Testis (tissue), 3 donors: ENCODE data around the gene FGF11. TPM values are rescaled to one million over a fixed set of nuclear protein-coding genes. Genes with fewer than 3 reads are reported as not detected.

ENCODE experiments used
- DNase-seq: peaks from one replicate; pipeline ENCODE4 v3.0.0-alpha.2; 2019
- H3K27ac ChIP-seq, 2 donors: fragments of 200-600 bp; sonication (generic); one replicate each; pipeline ENCODE4 v1.5.1; 2019
- H3K27me3 ChIP-seq: fragments of 200-600 bp; sonication (generic); one replicate; pipeline ENCODE4 v1.5.1; 2019
- H3K36me3 ChIP-seq: fragments of 200-600 bp; sonication (generic); one replicate; pipeline ENCODE4 v1.5.1; 2017; ENCODE audit warnings: low read depth; ENCODE audit errors: missing control alignments
- H3K4me1 ChIP-seq: fragments of 200-600 bp; sonication (generic); one replicate; pipeline ENCODE4 v1.5.1; 2019
- H3K4me3 ChIP-seq, 2 donors: fragments of 200-600 bp; sonication (generic); one replicate each; pipeline ENCODE4 v1.5.1; 2017 to 2019
- H3K9me3 ChIP-seq: fragments of 200-600 bp; sonication (generic); one replicate; pipeline ENCODE4 v1.5.1; 2017
- CTCF ChIP-seq, 3 experiments: fragments of 450-650 bp in 2 of 3; fragments of 200-600 bp in 1 of 3; sonication (generic) in 1 of 3; IDR thresholded peaks; one replicate each; pipeline ENCODE4 v1.5.1; 2016 to 2019; ENCODE audit warnings: antibody characterized with exemption in 3 of 3, mild to moderate bottlenecking in 2 of 3, moderate library complexity in 1 of 3
- POLR2A ChIP-seq: fragments of 450-650 bp; IDR thresholded peaks from one replicate; pipeline ENCODE4 v1.6.1; 2017; ENCODE audit warnings: antibody characterized with exemption, mild to moderate bottlenecking, moderate library complexity
- WGBS, 2 donors: methylation state at CpG; one replicate each; pipeline ENCODE4 v1.1.5; 2018; 5-methylcytosine and 5-hydroxymethylcytosine counted together
- intact Hi-C: fragments of 100-400 bp; cut with DNase I; formaldehyde crosslinking; loops from one replicate; pipeline ENCODE4 v1.15.1; 2023; ENCODE audit warnings: low total_unique reads
- polyA plus RNA-seq: library from polyadenylated mRNA; stranded (reverse); fragments of 350-450 nt; fragmentation: Illumina TruSeq; extraction: RNeasy Lipid Tissue Mini Kit (QIAGEN cat#74804); gene quantifications from one replicate; pipeline ENCODE4 v1.2.3, GENCODE V29; 2014; ENCODE audit warnings: low read depth, low replicate concordance; ENCODE audit not compliant: insufficient read depth
- total RNA-seq, 2 donors: library from RNA; depleted of rRNA; stranded (reverse); fragments of >200 nt; gene quantifications; one replicate each; pipeline ENCODE4 v1.2.3, GENCODE V29; 2016

FGF11 gene
- total and polyA plus RNA-seq, 3 donors from 2014 or later: 3.2 to 4.6 (median 4.2) TPM

DNA sequence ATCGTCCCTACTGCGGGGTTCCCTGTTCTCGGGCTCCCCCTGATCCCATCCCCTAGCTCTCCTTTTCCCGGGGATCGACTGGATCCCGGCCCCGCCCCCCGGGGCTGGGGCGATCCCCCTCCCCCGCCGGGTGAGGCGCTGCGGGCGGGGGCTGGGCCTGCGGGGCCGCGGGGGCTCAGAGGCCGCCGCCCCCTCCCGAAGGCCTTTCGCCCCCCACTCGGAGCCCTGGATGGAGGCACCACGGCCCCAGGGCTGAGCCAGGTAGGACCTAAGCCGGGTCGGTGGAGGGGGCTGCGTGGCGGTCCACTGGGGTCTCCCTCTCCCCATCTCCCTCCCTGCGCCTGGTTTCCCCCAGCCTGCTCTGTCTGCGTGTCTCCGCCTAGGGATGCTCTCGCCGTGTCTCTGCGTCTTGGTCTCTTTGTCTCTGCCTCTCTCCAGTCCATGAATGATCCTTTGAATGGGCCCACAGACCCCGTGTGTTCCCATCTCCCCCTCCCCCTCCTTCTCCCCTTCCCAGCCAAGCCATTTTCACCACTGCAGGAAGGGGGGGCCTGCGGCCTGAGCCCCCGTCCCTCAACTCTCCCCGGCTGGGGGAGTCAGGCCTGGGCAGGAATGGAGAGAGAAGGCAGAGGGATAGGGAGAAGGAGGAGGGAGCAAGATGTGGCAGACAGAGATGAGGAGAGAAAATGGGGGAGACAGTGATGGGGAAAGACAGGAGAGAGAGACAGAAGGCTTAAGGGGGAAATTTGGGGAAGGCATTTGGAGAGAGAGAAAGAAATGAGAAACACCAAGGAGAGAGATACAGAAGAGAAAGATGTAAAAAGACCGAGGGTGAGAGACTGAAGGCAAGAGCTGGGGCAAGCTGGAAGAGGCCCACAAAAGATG is 33.7 kb upstream of the FGF11 start:
- DNase-seq: no peak
- intact Hi-C loops: no loop called here
- Histone ChIP-seq H3K27me3 (no peaks in the 10 kb centered on the region), H3K27ac (peak overlapping the region; percentile 93 to 95), H3K36me3 (no peaks in the 10 kb centered on the region), H3K4me3 (peak overlapping the region; percentile 71 to 72), H3K4me1 (peaks cover 17% of the 10 kb centered on the region), H3K9me3 (no peaks in the 10 kb centered on the region)
- WGBS, 2 donors: 4 to 9% methylated on average over 20 to 22 of the region's 38 CpGs
- TF ChIP-seq CTCF (IDR thresholded peaks at IDR 0.05) (no peak), POLR2A (no peak)

DNA sequence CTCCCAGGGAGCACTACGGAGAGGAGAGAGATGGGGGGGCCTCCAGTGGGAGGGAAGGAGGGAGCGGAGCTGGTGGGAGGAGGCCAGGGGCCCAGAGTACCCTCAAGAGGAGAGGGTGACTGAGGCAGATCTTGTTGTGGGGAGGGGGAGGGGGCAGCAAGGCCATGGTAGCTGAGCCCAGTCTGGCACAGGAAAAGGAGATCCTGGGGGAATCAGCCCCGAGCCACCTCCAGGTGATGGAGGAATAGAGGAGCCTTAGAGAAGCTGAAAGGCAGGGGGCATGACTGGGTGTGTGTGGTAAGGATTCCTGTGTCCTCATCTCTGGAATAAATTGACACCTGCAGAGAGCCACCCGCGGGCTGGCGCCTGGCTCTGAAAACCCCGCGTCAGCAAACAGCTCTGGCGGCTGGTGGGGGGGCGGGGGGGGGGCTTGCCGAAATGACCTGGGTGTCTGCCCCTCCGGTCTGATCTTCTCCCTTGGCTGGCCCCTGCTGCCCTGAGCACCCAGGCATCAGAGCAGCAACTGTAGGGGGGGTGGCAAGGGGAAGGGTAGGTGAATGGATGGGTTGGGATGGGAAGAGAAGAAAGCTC is 33.0 kb upstream of the FGF11 start:
- Histone ChIP-seq H3K27me3 (no peaks in the 10 kb centered on the region), H3K4me1 (peaks cover 17% of the 10 kb centered on the region), H3K9me3 (no peaks in the 10 kb centered on the region), H3K36me3 (no peaks in the 10 kb centered on the region), H3K27ac (peak overlapping the region in 1 of 2 donors; percentile 95), H3K4me3 (no peak overlapping the region)
- DNase-seq: no peak
- WGBS, 2 donors: 55 to 56% methylated on average over 3 to 12 of the region's 12 CpGs
- no peak for TF ChIP-seq POLR2A
- TF ChIP-seq CTCF (IDR thresholded peaks at IDR 0.05): no peak
- intact Hi-C loops: no loop called here

DNA sequence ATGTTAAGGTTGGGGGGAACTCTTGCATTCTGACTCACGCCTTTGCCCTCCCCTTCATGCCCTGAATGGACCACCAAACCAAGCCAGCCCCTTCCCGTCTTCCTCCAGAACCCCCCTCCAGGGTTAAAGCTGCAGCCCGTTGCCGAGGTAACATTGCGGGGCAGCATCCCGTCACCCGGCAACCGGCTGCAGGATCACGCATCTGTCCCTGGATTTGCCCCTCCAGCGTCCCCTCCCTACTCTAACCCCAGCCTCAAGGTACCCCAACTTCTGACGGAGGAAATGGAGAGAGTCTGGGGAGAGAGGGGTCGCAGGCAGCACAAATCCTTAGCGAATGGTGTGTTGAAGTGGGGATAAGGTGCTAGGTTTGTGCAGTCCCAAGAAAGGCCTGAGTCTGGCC is 32.2 kb upstream of the FGF11 start:
- H3K4me3 ChIP-seq: no peak overlapping the region

GRCh38 chr17:7407485-7408251 is 31.6 kb upstream of the FGF11 start, which contains the start of gene NLGN2:
Gene NLGN2, plus strand, starts transcription at chr17:7407845. Its CDS starts 411 bp downstream, at chr17:7408256.
- DNase-seq: no peak
- WGBS, 2 donors: 46 to 50% methylated on average over 10 of the region's 12 CpGs
- H3K36me3 ChIP-seq: no peaks in the 10 kb centered on the region
- peak within 1 kb of the TSS; percentile 18 to 23 for H3K4me3 ChIP-seq
- H3K27ac ChIP-seq: no peak within 1 kb of the TSS
- intact Hi-C loops: no loop called here
- TF ChIP-seq POLR2A (no peak), CTCF (IDR thresholded peaks at IDR 0.05) (no peak)
- H3K4me1 ChIP-seq: peaks cover 13% of the 10 kb centered on the region
- H3K27me3 ChIP-seq: no peaks in the 10 kb centered on the region
- H3K9me3 ChIP-seq: no peaks in the 10 kb centered on the region

More for the DNA sequence above, 32.2 kb upstream of the FGF11 start:
- Histone ChIP-seq H3K4me1 (peaks cover 17% of the 10 kb centered on the region), H3K36me3 (no peaks in the 10 kb centered on the region), H3K9me3 (no peaks in the 10 kb centered on the region), H3K27me3 (no peaks in the 10 kb centered on the region), H3K27ac (no peak overlapping the region)
- DNase-seq: no peak
- intact Hi-C loops: no loop called here
- TF ChIP-seq POLR2A (no peak), CTCF (IDR thresholded peaks at IDR 0.05) (no peak)
- WGBS, 2 donors: 80 to 85% methylated on average over 13 of the region's 13 CpGs
